Measurements from ENCODE around the gene PSMB3. TPM values are rescaled to one million over a fixed set of nuclear protein-coding genes. Genes with fewer than 3 reads are reported as not detected.
"Not testable (repeated sequence)": the region's sequence is repeated elsewhere in the genome, so short reads cannot be mapped to it uniquely, and the experiment has no call there.

PSMB3 gene
- total RNA-seq, 2 donors from 2014 or later = 108 to 124 TPM

DNA sequence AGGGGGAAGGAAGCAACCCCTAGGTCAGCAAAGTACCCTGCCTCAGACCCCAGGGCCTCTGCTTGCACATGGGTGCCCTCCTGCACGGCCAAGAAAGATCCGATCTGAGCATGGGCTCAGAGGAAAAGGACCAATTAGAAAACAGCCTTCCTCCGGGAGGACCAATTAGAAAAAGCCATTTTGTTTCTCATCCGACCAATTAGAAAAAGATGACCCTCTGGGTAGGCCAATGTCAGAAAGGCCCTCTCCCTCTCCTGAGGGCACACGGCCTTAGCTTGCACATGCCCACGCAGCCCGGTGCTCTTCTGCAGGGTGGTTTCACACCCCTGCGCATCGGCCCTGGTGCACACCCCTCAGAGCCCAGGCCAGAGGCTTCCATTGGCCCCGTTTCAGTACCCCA, 27.5 kb upstream of the PSMB3 start:
- Histone ChIP-seq H3K4me3 (no peak overlapping the region), H3K9me3 (no peaks in the 10 kb centered on the region), H3K4me1 (ENCODE audit: control insufficient read depth in 1 of 2, low read depth in 2 of 2) (peaks cover 6 to 11% of the 10 kb centered on the region in 2 donors), H3K36me3 (peaks cover 40% of the 10 kb centered on the region), H3K27me3 (replicated peaks; ENCODE audit: insufficient read depth) (no peaks in the 10 kb centered on the region), H3K27ac (no peak overlapping the region)
- TF ChIP-seq, protein P1, sequence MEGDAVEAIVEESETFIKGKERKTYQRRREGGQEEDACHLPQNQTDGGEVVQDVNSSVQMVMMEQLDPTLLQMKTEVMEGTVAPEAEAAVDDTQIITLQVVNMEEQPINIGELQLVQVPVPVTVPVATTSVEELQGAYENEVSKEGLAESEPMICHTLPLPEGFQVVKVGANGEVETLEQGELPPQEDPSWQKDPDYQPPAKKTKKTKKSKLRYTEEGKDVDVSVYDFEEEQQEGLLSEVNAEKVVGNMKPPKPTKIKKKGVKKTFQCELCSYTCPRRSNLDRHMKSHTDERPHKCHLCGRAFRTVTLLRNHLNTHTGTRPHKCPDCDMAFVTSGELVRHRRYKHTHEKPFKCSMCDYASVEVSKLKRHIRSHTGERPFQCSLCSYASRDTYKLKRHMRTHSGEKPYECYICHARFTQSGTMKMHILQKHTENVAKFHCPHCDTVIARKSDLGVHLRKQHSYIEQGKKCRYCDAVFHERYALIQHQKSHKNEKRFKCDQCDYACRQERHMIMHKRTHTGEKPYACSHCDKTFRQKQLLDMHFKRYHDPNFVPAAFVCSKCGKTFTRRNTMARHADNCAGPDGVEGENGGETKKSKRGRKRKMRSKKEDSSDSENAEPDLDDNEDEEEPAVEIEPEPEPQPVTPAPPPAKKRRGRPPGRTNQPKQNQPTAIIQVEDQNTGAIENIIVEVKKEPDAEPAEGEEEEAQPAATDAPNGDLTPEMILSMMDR (IDR thresholded peaks at IDR 0.05) = no peak
- DNase-seq (ENCODE audit: low spot score) (no peak), ATAC-seq (ENCODE audit: insufficient number of reproducible peaks, low FRiP score, low read depth) (no peak)

DNA sequence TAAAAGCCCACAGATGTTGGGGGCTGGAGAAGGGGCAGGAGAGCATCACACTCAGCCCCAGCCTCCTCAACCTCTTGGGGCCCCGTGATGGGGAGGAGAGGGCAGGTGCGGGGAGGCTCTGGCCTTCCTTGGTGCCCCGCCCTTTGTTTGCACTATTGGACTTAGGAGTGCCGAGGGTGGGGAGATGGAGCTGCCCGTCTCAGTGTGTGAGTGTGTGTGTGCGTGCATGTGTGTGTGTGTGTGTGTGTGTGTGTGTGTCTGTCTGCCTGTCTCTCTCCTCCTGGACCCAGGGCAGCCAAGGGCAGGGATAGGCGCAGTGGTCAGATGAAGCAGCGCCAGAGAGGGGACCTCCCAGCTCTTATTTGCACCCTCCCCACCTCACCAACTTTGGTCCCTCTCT, 26.4 kb upstream of the PSMB3 start:
- Histone ChIP-seq H3K4me1 (ENCODE audit: control insufficient read depth in 1 of 2, low read depth in 2 of 2) (peaks cover 10 to 17% of the 10 kb centered on the region in 2 donors), H3K36me3 (peaks cover 31% of the 10 kb centered on the region)
- H3K4me3 ChIP-seq; DNase-seq (ENCODE audit: low spot score); H3K27me3 ChIP-seq (replicated peaks; ENCODE audit: insufficient read depth); H3K9me3 ChIP-seq; ATAC-seq (ENCODE audit: insufficient number of reproducible peaks, low FRiP score, low read depth); H3K27ac ChIP-seq: not testable (repeated sequence)

DNA sequence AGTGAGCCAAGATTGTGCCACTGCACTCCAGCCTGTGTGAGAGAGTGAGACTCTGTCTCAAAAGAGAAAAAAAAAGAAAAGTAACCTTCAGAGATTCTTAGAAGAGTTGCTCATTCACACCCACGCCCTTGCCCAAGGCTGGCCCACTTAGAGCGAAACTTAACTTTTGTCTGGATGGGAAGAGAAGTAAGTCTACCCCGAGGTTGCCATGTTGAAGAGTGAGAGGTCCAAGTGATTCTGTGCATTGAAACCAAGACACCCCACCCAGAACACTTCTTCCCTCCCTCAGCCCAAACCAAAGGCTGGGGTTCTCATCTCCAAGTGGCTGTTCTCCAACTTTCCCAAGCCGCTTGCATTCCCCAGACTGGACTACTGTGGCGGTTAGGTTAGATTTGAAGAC, 24.8 kb upstream of the PSMB3 start:
- ATAC-seq (ENCODE audit: insufficient number of reproducible peaks, low FRiP score, low read depth) = no peak
- no peak overlapping the region for H3K4me3 ChIP-seq
- TF ChIP-seq, protein P1 (IDR thresholded peaks at IDR 0.05) = no peak
- H3K36me3 ChIP-seq = peaks cover 18% of the 10 kb centered on the region
- no peak for DNase-seq (ENCODE audit: low spot score)
- no peak overlapping the region for H3K27ac ChIP-seq
- H3K27me3 ChIP-seq (replicated peaks; ENCODE audit: insufficient read depth) = no peaks in the 10 kb centered on the region
- no peaks in the 10 kb centered on the region for H3K9me3 ChIP-seq
- H3K4me1 ChIP-seq (ENCODE audit: control insufficient read depth in 1 of 2, low read depth in 2 of 2) = peaks cover 14 to 33% of the 10 kb centered on the region in 2 donors

- H3K36me3 ChIP-seq = peaks cover 15% of the 10 kb centered on the region
- H3K27me3 ChIP-seq (replicated peaks; ENCODE audit: insufficient read depth) = no peaks in the 10 kb centered on the region
- H3K4me1 ChIP-seq (ENCODE audit: control insufficient read depth in 1 of 2, low read depth in 2 of 2) = peaks cover 14 to 39% of the 10 kb centered on the region in 2 donors
- H3K27ac ChIP-seq = peak overlapping the region in 1 of 2 donors; percentile 82
- ATAC-seq (ENCODE audit: insufficient number of reproducible peaks, low FRiP score, low read depth) (no peak), DNase-seq (ENCODE audit: low spot score) (no peak)
- TF ChIP-seq, protein P1 (IDR thresholded peaks at IDR 0.05) = no peak
- no peak overlapping the region for H3K4me3 ChIP-seq
- no peaks in the 10 kb centered on the region for H3K9me3 ChIP-seq
Observed at GRCh38 chr17:38728290-38728831, 24.2 kb upstream of the PSMB3 start.

GRCh38 chr17:38729368-38729885, 23.1 kb upstream of the PSMB3 start:
- Histone ChIP-seq H3K9me3 (no peaks in the 10 kb centered on the region), H3K36me3 (peaks cover 11% of the 10 kb centered on the region), H3K27me3 (replicated peaks; ENCODE audit: insufficient read depth) (no peaks in the 10 kb centered on the region), H3K27ac (peak overlapping the region; percentile 82), H3K4me1 (ENCODE audit: control insufficient read depth in 1 of 2, low read depth in 2 of 2) (peaks cover 12 to 38% of the 10 kb centered on the region in 2 donors), H3K4me3 (peak overlapping the region; percentile 89)
- ATAC-seq (ENCODE audit: insufficient number of reproducible peaks, low FRiP score, low read depth) (no peak), DNase-seq (ENCODE audit: low spot score) (no peak)
- TF ChIP-seq, protein P1 (IDR thresholded peaks at IDR 0.05) = no peak
